ENCODE data around the gene DDX27. TPM values are rescaled to one million over a fixed set of nuclear protein-coding genes. Genes with fewer than 3 reads are reported as not detected.

The DDX27 gene
- total RNA-seq, 1 experiment from 2014 or later = 54.8 TPM

DNA sequence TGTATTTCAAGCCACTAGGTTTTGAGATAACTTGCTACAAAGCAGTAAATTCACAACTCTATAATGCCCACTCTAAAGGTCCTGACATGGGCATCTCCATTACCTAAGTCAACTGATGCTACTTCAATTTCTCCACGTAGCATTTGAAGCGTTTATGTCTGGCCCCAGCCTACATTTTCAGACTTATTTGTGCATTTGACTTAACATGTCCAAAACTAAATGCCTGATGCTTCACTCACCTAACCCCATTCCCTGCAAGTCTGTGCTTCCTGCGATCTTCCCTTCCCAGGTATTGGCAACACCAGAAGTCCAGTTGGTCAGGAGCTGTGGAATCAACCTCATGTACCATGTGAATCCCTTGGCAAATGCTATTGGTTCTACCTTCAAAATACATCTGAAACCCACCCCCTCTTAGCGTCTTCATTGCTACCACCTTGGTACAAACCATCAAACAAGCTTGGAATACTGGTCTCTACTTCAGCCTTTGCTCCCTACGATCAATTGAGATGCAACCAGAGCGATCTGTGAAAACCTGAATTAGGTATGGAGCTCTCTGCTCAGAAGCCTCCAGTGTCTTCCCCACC, 71.5 kb downstream of the DDX27 start (continued):
- no peak for TF ChIP-seq ARID4B (CRISPR knock-in tag; IDR thresholded peaks at IDR 0.05; ENCODE audit: borderline replicate concordance)
- TF ChIP-seq, protein P1, sequence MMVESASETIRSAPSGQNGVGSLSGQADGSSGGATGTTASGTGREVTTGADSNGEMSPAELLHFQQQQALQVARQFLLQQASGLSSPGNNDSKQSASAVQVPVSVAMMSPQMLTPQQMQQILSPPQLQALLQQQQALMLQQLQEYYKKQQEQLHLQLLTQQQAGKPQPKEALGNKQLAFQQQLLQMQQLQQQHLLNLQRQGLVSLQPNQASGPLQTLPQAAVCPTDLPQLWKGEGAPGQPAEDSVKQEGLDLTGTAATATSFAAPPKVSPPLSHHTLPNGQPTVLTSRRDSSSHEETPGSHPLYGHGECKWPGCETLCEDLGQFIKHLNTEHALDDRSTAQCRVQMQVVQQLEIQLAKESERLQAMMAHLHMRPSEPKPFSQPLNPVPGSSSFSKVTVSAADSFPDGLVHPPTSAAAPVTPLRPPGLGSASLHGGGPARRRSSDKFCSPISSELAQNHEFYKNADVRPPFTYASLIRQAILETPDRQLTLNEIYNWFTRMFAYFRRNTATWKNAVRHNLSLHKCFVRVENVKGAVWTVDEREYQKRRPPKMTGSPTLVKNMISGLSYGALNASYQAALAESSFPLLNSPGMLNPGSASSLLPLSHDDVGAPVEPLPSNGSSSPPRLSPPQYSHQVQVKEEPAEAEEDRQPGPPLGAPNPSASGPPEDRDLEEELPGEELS (CRISPR knock-in tag; IDR thresholded peaks at IDR 0.05) = no peak
- no peak for TF ChIP-seq ZNF263 (CRISPR knock-in tag; IDR thresholded peaks at IDR 0.05; ENCODE audit: low read depth)
- TF ChIP-seq MYBL2 (CRISPR knock-in tag; IDR thresholded peaks at IDR 0.05) = no peak
- no peak for TF ChIP-seq NR2C2 (CRISPR knock-in tag; IDR thresholded peaks at IDR 0.05)
- no peak for TF ChIP-seq JUN (CRISPR knock-in tag; IDR thresholded peaks at IDR 0.05)
- no peak for TF ChIP-seq ATF6 (CRISPR knock-in tag; IDR thresholded peaks at IDR 0.05)
- TF ChIP-seq USF1 (CRISPR knock-in tag; IDR thresholded peaks at IDR 0.05) = no peak
- TF ChIP-seq ZNF416 (CRISPR knock-in tag; IDR thresholded peaks at IDR 0.05) = 0 out of 2 replicates have a peak, but pooled peaks have one; percentile 52
- TF ChIP-seq, protein P2, sequence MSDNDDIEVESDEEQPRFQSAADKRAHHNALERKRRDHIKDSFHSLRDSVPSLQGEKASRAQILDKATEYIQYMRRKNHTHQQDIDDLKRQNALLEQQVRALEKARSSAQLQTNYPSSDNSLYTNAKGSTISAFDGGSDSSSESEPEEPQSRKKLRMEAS (CRISPR knock-in tag; IDR thresholded peaks at IDR 0.05) = no peak; the same call in 1 of the 2 replicates
- TF ChIP-seq ZNF396 (CRISPR knock-in tag; IDR thresholded peaks at IDR 0.05; ENCODE audit: borderline replicate concordance) = no peak
- no peak for TF ChIP-seq TP53 (CRISPR knock-in tag; IDR thresholded peaks at IDR 0.05)
- no peak for TF ChIP-seq TEAD4 (CRISPR knock-in tag; IDR thresholded peaks at IDR 0.05)
- no peak for TF ChIP-seq TEAD1 (CRISPR knock-in tag; IDR thresholded peaks at IDR 0.05)
- no peak for TF ChIP-seq JAZF1 (CRISPR knock-in tag; IDR thresholded peaks at IDR 0.05)
- TF ChIP-seq HMGXB4 (CRISPR knock-in tag; IDR thresholded peaks at IDR 0.05) = no peak
- TF ChIP-seq, protein P3, sequence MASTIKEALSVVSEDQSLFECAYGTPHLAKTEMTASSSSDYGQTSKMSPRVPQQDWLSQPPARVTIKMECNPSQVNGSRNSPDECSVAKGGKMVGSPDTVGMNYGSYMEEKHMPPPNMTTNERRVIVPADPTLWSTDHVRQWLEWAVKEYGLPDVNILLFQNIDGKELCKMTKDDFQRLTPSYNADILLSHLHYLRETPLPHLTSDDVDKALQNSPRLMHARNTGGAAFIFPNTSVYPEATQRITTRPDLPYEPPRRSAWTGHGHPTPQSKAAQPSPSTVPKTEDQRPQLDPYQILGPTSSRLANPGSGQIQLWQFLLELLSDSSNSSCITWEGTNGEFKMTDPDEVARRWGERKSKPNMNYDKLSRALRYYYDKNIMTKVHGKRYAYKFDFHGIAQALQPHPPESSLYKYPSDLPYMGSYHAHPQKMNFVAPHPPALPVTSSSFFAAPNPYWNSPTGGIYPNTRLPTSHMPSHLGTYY (CRISPR knock-in tag; IDR thresholded peaks at IDR 0.05) = peak; percentile 89
- TF ChIP-seq, protein P4, sequence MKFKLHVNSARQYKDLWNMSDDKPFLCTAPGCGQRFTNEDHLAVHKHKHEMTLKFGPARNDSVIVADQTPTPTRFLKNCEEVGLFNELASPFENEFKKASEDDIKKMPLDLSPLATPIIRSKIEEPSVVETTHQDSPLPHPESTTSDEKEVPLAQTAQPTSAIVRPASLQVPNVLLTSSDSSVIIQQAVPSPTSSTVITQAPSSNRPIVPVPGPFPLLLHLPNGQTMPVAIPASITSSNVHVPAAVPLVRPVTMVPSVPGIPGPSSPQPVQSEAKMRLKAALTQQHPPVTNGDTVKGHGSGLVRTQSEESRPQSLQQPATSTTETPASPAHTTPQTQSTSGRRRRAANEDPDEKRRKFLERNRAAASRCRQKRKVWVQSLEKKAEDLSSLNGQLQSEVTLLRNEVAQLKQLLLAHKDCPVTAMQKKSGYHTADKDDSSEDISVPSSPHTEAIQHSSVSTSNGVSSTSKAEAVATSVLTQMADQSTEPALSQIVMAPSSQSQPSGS (CRISPR knock-in tag; IDR thresholded peaks at IDR 0.05; ENCODE audit: borderline replicate concordance, low read depth) = no peak
- TF ChIP-seq IRF1 (CRISPR knock-in tag; IDR thresholded peaks at IDR 0.05) = 0 out of 2 replicates have a peak, but pooled peaks have one; percentile 9
- TF ChIP-seq PRDM15 (CRISPR knock-in tag; IDR thresholded peaks at IDR 0.05) = no peak; the same call in 1 of the 2 replicates
